ENCODE data around the gene ARFRP1. TPM values are rescaled to one million over a fixed set of nuclear protein-coding genes. Genes with fewer than 3 reads are reported as not detected.

The ARFRP1 gene
- total and polyA plus RNA-seq, 2 experiments from 2014 or later, result 16.7 to 24.6 TPM

- TF ChIP-seq, protein P1, sequence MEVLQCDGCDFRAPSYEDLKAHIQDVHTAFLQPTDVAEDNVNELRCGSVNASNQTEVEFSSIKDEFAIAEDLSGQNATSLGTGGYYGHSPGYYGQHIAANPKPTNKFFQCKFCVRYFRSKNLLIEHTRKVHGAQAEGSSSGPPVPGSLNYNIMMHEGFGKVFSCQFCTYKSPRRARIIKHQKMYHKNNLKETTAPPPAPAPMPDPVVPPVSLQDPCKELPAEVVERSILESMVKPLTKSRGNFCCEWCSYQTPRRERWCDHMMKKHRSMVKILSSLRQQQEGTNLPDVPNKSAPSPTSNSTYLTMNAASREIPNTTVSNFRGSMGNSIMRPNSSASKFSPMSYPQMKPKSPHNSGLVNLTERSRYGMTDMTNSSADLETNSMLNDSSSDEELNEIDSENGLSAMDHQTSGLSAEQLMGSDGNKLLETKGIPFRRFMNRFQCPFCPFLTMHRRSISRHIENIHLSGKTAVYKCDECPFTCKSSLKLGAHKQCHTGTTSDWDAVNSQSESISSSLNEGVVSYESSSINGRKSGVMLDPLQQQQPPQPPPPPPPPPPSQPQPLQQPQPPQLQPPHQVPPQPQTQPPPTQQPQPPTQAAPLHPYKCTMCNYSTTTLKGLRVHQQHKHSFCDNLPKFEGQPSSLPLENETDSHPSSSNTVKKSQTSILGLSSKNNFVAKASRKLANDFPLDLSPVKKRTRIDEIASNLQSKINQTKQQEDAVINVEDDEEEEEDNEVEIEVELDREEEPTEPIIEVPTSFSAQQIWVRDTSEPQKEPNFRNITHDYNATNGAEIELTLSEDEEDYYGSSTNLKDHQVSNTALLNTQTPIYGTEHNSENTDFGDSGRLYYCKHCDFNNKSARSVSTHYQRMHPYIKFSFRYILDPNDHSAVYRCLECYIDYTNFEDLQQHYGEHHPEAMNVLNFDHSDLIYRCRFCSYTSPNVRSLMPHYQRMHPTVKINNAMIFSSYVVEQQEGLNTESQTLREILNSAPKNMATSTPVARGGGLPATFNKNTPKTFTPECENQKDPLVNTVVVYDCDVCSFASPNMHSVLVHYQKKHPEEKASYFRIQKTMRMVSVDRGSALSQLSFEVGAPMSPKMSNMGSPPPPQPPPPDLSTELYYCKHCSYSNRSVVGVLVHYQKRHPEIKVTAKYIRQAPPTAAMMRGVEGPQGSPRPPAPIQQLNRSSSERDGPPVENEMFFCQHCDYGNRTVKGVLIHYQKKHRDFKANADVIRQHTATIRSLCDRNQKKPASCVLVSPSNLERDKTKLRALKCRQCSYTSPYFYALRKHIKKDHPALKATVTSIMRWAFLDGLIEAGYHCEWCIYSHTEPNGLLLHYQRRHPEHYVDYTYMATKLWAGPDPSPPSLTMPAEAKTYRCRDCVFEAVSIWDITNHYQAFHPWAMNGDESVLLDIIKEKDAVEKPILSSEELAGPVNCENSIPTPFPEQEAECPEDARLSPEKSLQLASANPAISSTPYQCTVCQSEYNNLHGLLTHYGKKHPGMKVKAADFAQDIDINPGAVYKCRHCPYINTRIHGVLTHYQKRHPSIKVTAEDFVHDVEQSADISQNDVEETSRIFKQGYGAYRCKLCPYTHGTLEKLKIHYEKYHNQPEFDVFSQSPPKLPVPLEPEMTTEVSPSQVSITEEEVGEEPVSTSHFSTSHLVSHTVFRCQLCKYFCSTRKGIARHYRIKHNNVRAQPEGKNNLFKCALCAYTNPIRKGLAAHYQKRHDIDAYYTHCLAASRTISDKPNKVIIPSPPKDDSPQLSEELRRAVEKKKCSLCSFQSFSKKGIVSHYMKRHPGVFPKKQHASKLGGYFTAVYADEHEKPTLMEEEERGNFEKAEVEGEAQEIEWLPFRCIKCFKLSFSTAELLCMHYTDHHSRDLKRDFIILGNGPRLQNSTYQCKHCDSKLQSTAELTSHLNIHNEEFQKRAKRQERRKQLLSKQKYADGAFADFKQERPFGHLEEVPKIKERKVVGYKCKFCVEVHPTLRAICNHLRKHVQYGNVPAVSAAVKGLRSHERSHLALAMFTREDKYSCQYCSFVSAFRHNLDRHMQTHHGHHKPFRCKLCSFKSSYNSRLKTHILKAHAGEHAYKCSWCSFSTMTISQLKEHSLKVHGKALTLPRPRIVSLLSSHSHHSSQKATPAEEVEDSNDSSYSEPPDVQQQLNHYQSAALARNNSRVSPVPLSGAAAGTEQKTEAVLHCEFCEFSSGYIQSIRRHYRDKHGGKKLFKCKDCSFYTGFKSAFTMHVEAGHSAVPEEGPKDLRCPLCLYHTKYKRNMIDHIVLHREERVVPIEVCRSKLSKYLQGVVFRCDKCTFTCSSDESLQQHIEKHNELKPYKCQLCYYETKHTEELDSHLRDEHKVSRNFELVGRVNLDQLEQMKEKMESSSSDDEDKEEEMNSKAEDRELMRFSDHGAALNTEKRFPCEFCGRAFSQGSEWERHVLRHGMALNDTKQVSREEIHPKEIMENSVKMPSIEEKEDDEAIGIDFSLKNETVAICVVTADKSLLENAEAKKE (CRISPR knock-in tag; IDR thresholded peaks at IDR 0.05), result no peak
Measured at GRCh38 chr20:63689046-63690002, 18.5 kb downstream of the ARFRP1 start (continued).

DNA sequence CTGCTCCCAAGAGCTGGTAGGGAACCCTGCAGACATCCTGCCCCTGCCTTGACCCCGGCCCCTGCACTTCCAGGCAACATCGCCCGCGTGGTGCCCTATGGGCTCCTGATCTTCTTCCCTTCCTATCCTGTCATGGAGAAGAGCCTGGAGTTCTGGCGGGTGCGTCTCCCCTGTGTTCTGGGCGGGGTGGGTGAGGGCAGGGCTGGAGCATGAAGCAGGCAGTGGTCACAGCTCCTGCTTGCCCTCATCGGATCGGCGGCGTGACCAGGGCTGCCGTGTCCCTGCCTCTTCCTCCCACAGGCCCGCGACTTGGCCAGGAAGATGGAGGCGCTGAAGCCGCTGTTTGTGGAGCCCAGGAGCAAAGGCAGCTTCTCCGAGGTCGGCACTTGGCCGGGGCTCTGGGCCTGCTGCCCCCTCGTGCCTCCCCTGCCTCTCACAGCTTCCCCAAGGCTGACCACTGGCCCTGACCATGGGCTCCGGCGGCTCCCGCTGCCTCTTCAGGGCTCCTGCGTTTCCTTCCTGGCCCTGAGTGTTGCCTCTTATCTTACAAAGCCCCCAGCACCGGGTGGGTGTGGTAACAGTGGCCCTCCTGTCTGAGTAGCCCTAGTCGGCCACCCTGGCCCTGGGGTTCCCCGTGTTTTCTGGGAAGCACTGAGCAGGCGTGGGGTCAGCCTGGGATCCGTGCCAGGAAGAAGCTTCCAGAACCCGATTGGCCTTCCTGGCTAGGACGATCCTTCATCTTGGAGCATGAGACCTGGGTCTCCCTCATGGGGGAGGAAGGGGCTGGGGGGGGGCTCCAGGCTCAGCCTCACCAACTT is 19.3 kb downstream of the ARFRP1 start:
- H3K27me3 ChIP-seq (ENCODE audit: insufficient read depth), result no peaks in the 10 kb centered on the region
- H3K36me3 ChIP-seq (ENCODE audit: insufficient read depth), result no peaks in the 10 kb centered on the region
- no peaks in the 10 kb centered on the region for H4K20me1 ChIP-seq (replicated peaks; ENCODE audit: insufficient read depth)
- H3K27ac ChIP-seq (ENCODE audit: low read depth), result no peak overlapping the region
- DNase-seq (ENCODE audit: low spot score) (no peak), ATAC-seq (no peak)
- no peaks in the 10 kb centered on the region for H3K9me2 ChIP-seq (ENCODE audit: insufficient read depth)
- no peaks in the 10 kb centered on the region for H3K79me2 ChIP-seq (replicated peaks; ENCODE audit: insufficient read depth)
- Mint-ChIP-seq H3K4me1 (no peaks in the 10 kb centered on the region; the same call in 2 of the 3 replicates), H3K27me3 (ENCODE audit: insufficient read depth, low read depth, poor library complexity) (peaks cover 19% of the 10 kb centered on the region), H3K9me3 (peaks cover 8% of the 10 kb centered on the region; the same call in 1 of the 3 replicates), H3K4me3 (no peak overlapping the region), H3K36me3 (ENCODE audit: low read depth) (peaks cover 14% of the 10 kb centered on the region), H3K27ac (no peak overlapping the region)
- H3F3A ChIP-seq (replicated peaks; ENCODE audit: low read depth), result no peaks in the 10 kb centered on the region
- no peak overlapping the region for H3K4me3 ChIP-seq
- H3K4me1 ChIP-seq (ENCODE audit: insufficient read depth), result no peaks in the 10 kb centered on the region
- no peak overlapping the region for H3K4me2 ChIP-seq
- H2AFZ ChIP-seq, result no peak overlapping the region
- TF ChIP-seq CREB1 (CRISPR knock-in tag; IDR thresholded peaks at IDR 0.05; ENCODE audit: low read depth) (no peak), ZNF114 (CRISPR knock-in tag; IDR thresholded peaks at IDR 0.05) (no peak), EZH2phosphoT487 (IDR thresholded peaks at IDR 0.05; ENCODE audit: unreplicated experiment) (no peak), EZH2 (IDR thresholded peaks at IDR 0.05; ENCODE audit: low read depth, unreplicated experiment) (no peak), JUNB (IDR thresholded peaks at IDR 0.05; ENCODE audit: unreplicated experiment) (no peak)
- TF ChIP-seq, protein P2, sequence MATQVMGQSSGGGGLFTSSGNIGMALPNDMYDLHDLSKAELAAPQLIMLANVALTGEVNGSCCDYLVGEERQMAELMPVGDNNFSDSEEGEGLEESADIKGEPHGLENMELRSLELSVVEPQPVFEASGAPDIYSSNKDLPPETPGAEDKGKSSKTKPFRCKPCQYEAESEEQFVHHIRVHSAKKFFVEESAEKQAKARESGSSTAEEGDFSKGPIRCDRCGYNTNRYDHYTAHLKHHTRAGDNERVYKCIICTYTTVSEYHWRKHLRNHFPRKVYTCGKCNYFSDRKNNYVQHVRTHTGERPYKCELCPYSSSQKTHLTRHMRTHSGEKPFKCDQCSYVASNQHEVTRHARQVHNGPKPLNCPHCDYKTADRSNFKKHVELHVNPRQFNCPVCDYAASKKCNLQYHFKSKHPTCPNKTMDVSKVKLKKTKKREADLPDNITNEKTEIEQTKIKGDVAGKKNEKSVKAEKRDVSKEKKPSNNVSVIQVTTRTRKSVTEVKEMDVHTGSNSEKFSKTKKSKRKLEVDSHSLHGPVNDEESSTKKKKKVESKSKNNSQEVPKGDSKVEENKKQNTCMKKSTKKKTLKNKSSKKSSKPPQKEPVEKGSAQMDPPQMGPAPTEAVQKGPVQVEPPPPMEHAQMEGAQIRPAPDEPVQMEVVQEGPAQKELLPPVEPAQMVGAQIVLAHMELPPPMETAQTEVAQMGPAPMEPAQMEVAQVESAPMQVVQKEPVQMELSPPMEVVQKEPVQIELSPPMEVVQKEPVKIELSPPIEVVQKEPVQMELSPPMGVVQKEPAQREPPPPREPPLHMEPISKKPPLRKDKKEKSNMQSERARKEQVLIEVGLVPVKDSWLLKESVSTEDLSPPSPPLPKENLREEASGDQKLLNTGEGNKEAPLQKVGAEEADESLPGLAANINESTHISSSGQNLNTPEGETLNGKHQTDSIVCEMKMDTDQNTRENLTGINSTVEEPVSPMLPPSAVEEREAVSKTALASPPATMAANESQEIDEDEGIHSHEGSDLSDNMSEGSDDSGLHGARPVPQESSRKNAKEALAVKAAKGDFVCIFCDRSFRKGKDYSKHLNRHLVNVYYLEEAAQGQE (IDR thresholded peaks at IDR 0.05; ENCODE audit: unreplicated experiment), result no peak
- TF ChIP-seq, protein P3, sequence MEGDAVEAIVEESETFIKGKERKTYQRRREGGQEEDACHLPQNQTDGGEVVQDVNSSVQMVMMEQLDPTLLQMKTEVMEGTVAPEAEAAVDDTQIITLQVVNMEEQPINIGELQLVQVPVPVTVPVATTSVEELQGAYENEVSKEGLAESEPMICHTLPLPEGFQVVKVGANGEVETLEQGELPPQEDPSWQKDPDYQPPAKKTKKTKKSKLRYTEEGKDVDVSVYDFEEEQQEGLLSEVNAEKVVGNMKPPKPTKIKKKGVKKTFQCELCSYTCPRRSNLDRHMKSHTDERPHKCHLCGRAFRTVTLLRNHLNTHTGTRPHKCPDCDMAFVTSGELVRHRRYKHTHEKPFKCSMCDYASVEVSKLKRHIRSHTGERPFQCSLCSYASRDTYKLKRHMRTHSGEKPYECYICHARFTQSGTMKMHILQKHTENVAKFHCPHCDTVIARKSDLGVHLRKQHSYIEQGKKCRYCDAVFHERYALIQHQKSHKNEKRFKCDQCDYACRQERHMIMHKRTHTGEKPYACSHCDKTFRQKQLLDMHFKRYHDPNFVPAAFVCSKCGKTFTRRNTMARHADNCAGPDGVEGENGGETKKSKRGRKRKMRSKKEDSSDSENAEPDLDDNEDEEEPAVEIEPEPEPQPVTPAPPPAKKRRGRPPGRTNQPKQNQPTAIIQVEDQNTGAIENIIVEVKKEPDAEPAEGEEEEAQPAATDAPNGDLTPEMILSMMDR (conservative IDR thresholded peaks at IDR 0.05; ENCODE audit: low read depth in 2 of 2), result no peak
